Left ventricle myocardium inferior (tissue), 1 donor: ENCODE measurements around the gene FOLR1. TPM values are rescaled to one million over a fixed set of nuclear protein-coding genes. Genes with fewer than 3 reads are reported as not detected.
A peak's percentile ranks its signal among the peaks of the same experiment; 100 is the strongest.

Source experiments
- DNase-seq: peaks from one replicate; pipeline ENCODE4 v3.0.0-alpha.2; 2020
- H3K27ac ChIP-seq: fragments of 200-600 bp; replicated peaks from 2 replicates; pipeline ENCODE4 v1.8.0; 2021
- H3K27me3 ChIP-seq: fragments of 200-600 bp; 2 replicates; pipeline ENCODE4 v1.8.0; 2021; ENCODE audit warnings: low read depth
- H3K36me3 ChIP-seq: fragments of 200-600 bp; 2 replicates; pipeline ENCODE4 v1.8.0; 2021
- H3K4me1 ChIP-seq: fragments of 200-600 bp; 2 replicates; pipeline ENCODE4 v1.8.0; 2021
- H3K4me3 ChIP-seq: fragments of 200-600 bp; 2 replicates; pipeline ENCODE4 v1.8.0; 2021; ENCODE audit warnings: mild to moderate bottlenecking, moderate library complexity
- H3K9me3 ChIP-seq: fragments of 200-600 bp; replicated peaks from 2 replicates; pipeline ENCODE4 v1.8.0; 2021
- CTCF ChIP-seq: fragments of 200-600 bp; IDR thresholded peaks from 2 replicates; pipeline ENCODE4 v1.8.0; 2021; ENCODE audit warnings: antibody characterized with exemption, mild to moderate bottlenecking, borderline replicate concordance
- intact Hi-C: fragments of 100-400 bp; cut with micrococcal nuclease; formaldehyde crosslinking; loops from one replicate; pipeline ENCODE4 v1.11.0; 2022
- total RNA-seq: library from RNA; stranded (reverse); fragmentation: NEBNext Ultra II Directional; extraction: Animal tissue kit (Norgen Biotek cat#: 25700); gene quantifications from one replicate; pipeline ENCODE4 v1.2.1, GENCODE V29; 2021
- donor health status: DM: no; HTN: yes; CAD: no; lungs with severe emphysema.

The FOLR1 gene
- total RNA-seq, 1 donor from 2014 or later = 0.49 TPM

- Histone ChIP-seq H3K4me1 (peaks cover 66% of the 10 kb centered on the region), H3K4me3 (peak overlapping the region; percentile 66), H3K9me3 (no peaks in the 10 kb centered on the region), H3K27me3 (peaks cover 45% of the 10 kb centered on the region), H3K36me3 (peaks cover 35% of the 10 kb centered on the region), H3K27ac (peak overlapping the region; percentile 63)
- DNase-seq = peak; percentile 71
- intact Hi-C loops = no loop called here
- TF ChIP-seq CTCF = no peak
Observed at GRCh38 chr11:72239313-72239848, 47.4 kb downstream of the FOLR1 start.

GRCh38 chr11:72239849-72240460, 48.0 kb downstream of the FOLR1 start:
- no peaks in the 10 kb centered on the region for H3K9me3 ChIP-seq
- H3K27ac ChIP-seq = peak overlapping the region; percentile 63
- TF ChIP-seq CTCF = peak; percentile 36
- intact Hi-C loops = no loop called here
- H3K27me3 ChIP-seq = peaks cover 51% of the 10 kb centered on the region
- peaks cover 30% of the 10 kb centered on the region for H3K36me3 ChIP-seq
- DNase-seq = peak; percentile 65
- H3K4me1 ChIP-seq = peaks cover 68% of the 10 kb centered on the region
- peak overlapping the region; percentile 66 for H3K4me3 ChIP-seq

- Histone ChIP-seq H3K9me3 (no peaks in the 10 kb centered on the region), H3K4me3 (peak overlapping the region; percentile 66), H3K4me1 (peaks cover 61% of the 10 kb centered on the region), H3K27me3 (peaks cover 58% of the 10 kb centered on the region), H3K36me3 (peaks cover 22% of the 10 kb centered on the region), H3K27ac (peak overlapping the region; percentile 63)
- DNase-seq = no peak
- no peak for TF ChIP-seq CTCF
- intact Hi-C loops = no loop called here
Observed at GRCh38 chr11:72240461-72241290, 48.7 kb downstream of the FOLR1 start.

- Histone ChIP-seq H3K4me3 (no peak overlapping the region), H3K9me3 (no peaks in the 10 kb centered on the region), H3K36me3 (peaks cover 16% of the 10 kb centered on the region), H3K4me1 (peaks cover 55% of the 10 kb centered on the region), H3K27me3 (peaks cover 65% of the 10 kb centered on the region), H3K27ac (no peak overlapping the region)
- DNase-seq = no peak
- intact Hi-C loops = no loop called here
- no peak for TF ChIP-seq CTCF
Observed at GRCh38 chr11:72241291-72241781, 49.4 kb downstream of the FOLR1 start.

GRCh38 chr11:72242141-72242540, 50.2 kb downstream of the FOLR1 start:
- H3K9me3 ChIP-seq = no peaks in the 10 kb centered on the region
- H3K4me3 ChIP-seq = no peak overlapping the region
- H3K4me1 ChIP-seq = peaks cover 50% of the 10 kb centered on the region
- peaks cover 73% of the 10 kb centered on the region for H3K27me3 ChIP-seq
- no peak overlapping the region for H3K27ac ChIP-seq
- intact Hi-C loops = no loop called here
- peaks cover 8% of the 10 kb centered on the region for H3K36me3 ChIP-seq
- no peak for TF ChIP-seq CTCF
- DNase-seq = no peak
